HEK293 (cell line): Measurements from ENCODE around the gene TICAM1.

Experiments
- ATF2 ChIP-seq: fragments of 450-650 bp; formaldehyde crosslinking; IDR thresholded peaks from 2 replicates; pipeline ENCODE4 v1.5.1; 2016; ENCODE audit warnings: missing biosample characterization, missing genetic modification characterization, low read depth
- FEZF1 ChIP-seq: fragments of 450-650 bp; formaldehyde crosslinking; IDR thresholded peaks from 2 replicates; pipeline ENCODE4 v1.5.1; 2016; ENCODE audit warnings: missing biosample characterization, missing genetic modification characterization
- GFI1B ChIP-seq: fragments of 450-650 bp; formaldehyde crosslinking; IDR thresholded peaks from 2 replicates; pipeline ENCODE4 v1.5.1; 2016; ENCODE audit warnings: missing biosample characterization, missing genetic modification characterization
- HOXA7 ChIP-seq: sonication (generic); formaldehyde crosslinking; IDR thresholded peaks from 2 replicates; pipeline ENCODE4 v1.8.1; 2022; ENCODE audit warnings: missing genetic modification reagents, borderline replicate concordance
- REPIN1 ChIP-seq: fragments of 450-650 bp; formaldehyde crosslinking; IDR thresholded peaks from 2 replicates; pipeline ENCODE4 v1.5.1; 2017; ENCODE audit warnings: missing biosample characterization, missing genetic modification characterization, low read depth
- SP3 ChIP-seq: fragments of 450-650 bp; formaldehyde crosslinking; IDR thresholded peaks from 2 replicates; pipeline ENCODE4 v1.5.1; 2016; ENCODE audit warnings: missing biosample characterization, missing genetic modification characterization
- TCF7L2 ChIP-seq: IDR thresholded peaks from 2 replicates; pipeline ENCODE4 v1.6.1; 2011; ENCODE audit warnings: low read depth, mild to moderate bottlenecking, inconsistent platforms, low read length, moderate library complexity, borderline replicate concordance
- ZBTB1 ChIP-seq: fragments of 450-650 bp; formaldehyde crosslinking; IDR thresholded peaks from 2 replicates; pipeline ENCODE4 v1.5.1; 2016; ENCODE audit warnings: missing biosample characterization, missing genetic modification characterization
- ZBTB26 ChIP-seq: fragments of 450-650 bp; formaldehyde crosslinking; optimal IDR thresholded peaks from 2 replicates; pipeline ENCODE3; 2016; ENCODE audit warnings: missing biosample characterization, mild to moderate bottlenecking, missing genetic modification characterization
- ZEB2 ChIP-seq: fragments of 450-650 bp; formaldehyde crosslinking; IDR thresholded peaks from 2 replicates; pipeline ENCODE4 v1.5.1; 2016; ENCODE audit warnings: missing biosample characterization, missing genetic modification characterization
- ZFHX2 ChIP-seq: fragments of 450-650 bp; formaldehyde crosslinking; conservative IDR thresholded peaks from 2 replicates; pipeline ENCODE4 v1.5.1; 2016; ENCODE audit warnings: missing biosample characterization, missing genetic modification characterization
- ZFP69B ChIP-seq: fragments of 450-650 bp; formaldehyde crosslinking; IDR thresholded peaks from 2 replicates; pipeline ENCODE4 v1.5.1; 2016; ENCODE audit warnings: missing biosample characterization, missing genetic modification characterization
- ZNF10 ChIP-seq: fragments of 450-650 bp; formaldehyde crosslinking; IDR thresholded peaks from 2 replicates; pipeline ENCODE4 v1.5.1; 2017; ENCODE audit warnings: missing biosample characterization, missing genetic modification characterization
- ZNF211 ChIP-seq: fragments of 450-650 bp; formaldehyde crosslinking; IDR thresholded peaks from 2 replicates; pipeline ENCODE4 v1.5.1; 2016; ENCODE audit warnings: low read depth, missing biosample characterization, missing genetic modification characterization
- ZNF514 ChIP-seq: fragments of 450-650 bp; formaldehyde crosslinking; IDR thresholded peaks from 2 replicates; pipeline ENCODE4 v1.5.1; 2016; ENCODE audit warnings: missing biosample characterization, missing genetic modification characterization
- ZNF518A ChIP-seq: fragments of 450-650 bp; formaldehyde crosslinking; conservative IDR thresholded peaks from 2 replicates; pipeline ENCODE4 v1.5.1; 2016; ENCODE audit warnings: low read depth, missing biosample characterization, missing genetic modification characterization
- ZNF521 ChIP-seq: fragments of 450-650 bp; formaldehyde crosslinking; IDR thresholded peaks from 2 replicates; pipeline ENCODE4 v1.5.1; 2017; ENCODE audit warnings: missing biosample characterization, mild to moderate bottlenecking, missing genetic modification characterization
- ZNF560 ChIP-seq: fragments of 450-650 bp; formaldehyde crosslinking; IDR thresholded peaks from 2 replicates; pipeline ENCODE4 v1.5.1; 2017; ENCODE audit warnings: missing biosample characterization, missing genetic modification characterization, borderline replicate concordance
- ZNF571 ChIP-seq: fragments of 450-650 bp; formaldehyde crosslinking; IDR thresholded peaks from 2 replicates; pipeline ENCODE4 v1.5.0; 2017; ENCODE audit warnings: missing biosample characterization, missing genetic modification characterization
- ZNF585B ChIP-seq: fragments of 450-650 bp; formaldehyde crosslinking; IDR thresholded peaks from 2 replicates; pipeline ENCODE4 v1.5.1; 2016; ENCODE audit warnings: missing biosample characterization, missing genetic modification characterization
- ZNF596 ChIP-seq: fragments of 450-650 bp; IDR thresholded peaks from 2 replicates; pipeline ENCODE4 v1.5.0; 2018; ENCODE audit warnings: missing biosample characterization, mild to moderate bottlenecking, missing genetic modification characterization, moderate library complexity
- ZNF610 ChIP-seq: fragments of 450-650 bp; formaldehyde crosslinking; IDR thresholded peaks from 2 replicates; pipeline ENCODE4 v1.5.1; 2016; ENCODE audit warnings: missing biosample characterization, missing genetic modification characterization, borderline replicate concordance
- ZNF658 ChIP-seq: fragments of 450-650 bp; formaldehyde crosslinking; IDR thresholded peaks from 2 replicates; pipeline ENCODE4; 2016; ENCODE audit warnings: missing biosample characterization, missing genetic modification characterization
- ZNF660 ChIP-seq: fragments of 450-650 bp; IDR thresholded peaks from 2 replicates; pipeline ENCODE4 v1.5.1; 2018; ENCODE audit warnings: missing biosample characterization, mild to moderate bottlenecking, missing genetic modification characterization
- ZNF670 ChIP-seq: fragments of 450-650 bp; formaldehyde crosslinking; IDR thresholded peaks from 2 replicates; pipeline ENCODE4 v1.5.1; 2016; ENCODE audit warnings: missing biosample characterization, missing genetic modification characterization, low read depth
- ZNF692 ChIP-seq: fragments of 450-650 bp; formaldehyde crosslinking; IDR thresholded peaks from 2 replicates; pipeline ENCODE4 v1.5.1; 2016; ENCODE audit warnings: missing biosample characterization, missing genetic modification characterization
- ZNF704 ChIP-seq: fragments of 450-650 bp; formaldehyde crosslinking; IDR thresholded peaks from 2 replicates; pipeline ENCODE4 v1.5.1; 2016; ENCODE audit warnings: missing biosample characterization, missing genetic modification characterization
- ZNF707 ChIP-seq: fragments of 450-650 bp; formaldehyde crosslinking; IDR thresholded peaks from 2 replicates; pipeline ENCODE4 v1.5.1; 2016; ENCODE audit warnings: missing biosample characterization, missing genetic modification characterization
- ZNF791 ChIP-seq: fragments of 450-650 bp; formaldehyde crosslinking; IDR thresholded peaks from 2 replicates; pipeline ENCODE4 v1.5.1; 2016; ENCODE audit warnings: missing biosample characterization, missing genetic modification characterization
- ZNF843 ChIP-seq: fragments of 450-650 bp; formaldehyde crosslinking; IDR thresholded peaks from 2 replicates; pipeline ENCODE4 v1.5.1; 2016; ENCODE audit warnings: missing biosample characterization, missing genetic modification characterization

The TICAM1 gene

GRCh38 chr19:4768934-4769777 lies 62.4 kb downstream of the TICAM1 start (continued):
- TF ChIP-seq SP3 (tag by site-specific recombination) (peak; percentile 27; the same call in 1 of the 2 replicates), ZFHX2 (tag by site-specific recombination) (peak; percentile 93), ATF2 (tag by site-specific recombination) (0 out of 2 replicates have a peak, but pooled peaks have one; percentile 55), FEZF1 (tag by site-specific recombination) (no peak), ZBTB1 (no peak), ZNF571 (no peak), TCF7L2 (no peak), ZNF521 (no peak), ZNF670 (tag by site-specific recombination) (no peak), ZNF707 (no peak), GFI1B (tag by site-specific recombination) (no peak), ZBTB26 (peak; percentile 19), ZFP69B (tag by site-specific recombination) (peak; percentile 42; the same call in 1 of the 2 replicates), ZNF10 (tag by site-specific recombination) (0 out of 2 replicates have a peak, but pooled peaks have one; percentile 24), REPIN1 (no peak), ZEB2 (tag by site-specific recombination) (peak; percentile 96), ZNF660 (tag by site-specific recombination) (0 out of 2 replicates have a peak, but pooled peaks have one; percentile 61), HOXA7 (CRISPR knock-in tag) (peak; percentile 96), ZNF518A (0 out of 2 replicates have a peak, but pooled peaks have one; percentile 33), ZNF843 (tag by site-specific recombination) (0 out of 2 replicates have a peak, but pooled peaks have one; percentile 33), ZNF560 (tag by site-specific recombination) (no peak), ZNF658 (tag by site-specific recombination) (0 out of 2 replicates have a peak, but pooled peaks have one; percentile 28), ZNF704 (no peak), ZNF791 (tag by site-specific recombination) (no peak), ZNF211 (no peak), ZNF692 (tag by site-specific recombination) (peak; percentile 58; the same call in 1 of the 2 replicates), ZNF596 (tag by site-specific recombination) (peak; percentile 39; the same call in 1 of the 2 replicates), ZNF585B (no peak), ZNF514 (tag by site-specific recombination) (no peak), ZNF610 (tag by site-specific recombination) (peak; percentile 87)
